Measurements from ENCODE around the gene HOXC10. TPM values are rescaled to one million over a fixed set of nuclear protein-coding genes. Genes with fewer than 3 reads are reported as not detected.

HOXC10 gene
- total and polyA plus RNA-seq, 2 experiments from 2014 or later: not detected

DNA sequence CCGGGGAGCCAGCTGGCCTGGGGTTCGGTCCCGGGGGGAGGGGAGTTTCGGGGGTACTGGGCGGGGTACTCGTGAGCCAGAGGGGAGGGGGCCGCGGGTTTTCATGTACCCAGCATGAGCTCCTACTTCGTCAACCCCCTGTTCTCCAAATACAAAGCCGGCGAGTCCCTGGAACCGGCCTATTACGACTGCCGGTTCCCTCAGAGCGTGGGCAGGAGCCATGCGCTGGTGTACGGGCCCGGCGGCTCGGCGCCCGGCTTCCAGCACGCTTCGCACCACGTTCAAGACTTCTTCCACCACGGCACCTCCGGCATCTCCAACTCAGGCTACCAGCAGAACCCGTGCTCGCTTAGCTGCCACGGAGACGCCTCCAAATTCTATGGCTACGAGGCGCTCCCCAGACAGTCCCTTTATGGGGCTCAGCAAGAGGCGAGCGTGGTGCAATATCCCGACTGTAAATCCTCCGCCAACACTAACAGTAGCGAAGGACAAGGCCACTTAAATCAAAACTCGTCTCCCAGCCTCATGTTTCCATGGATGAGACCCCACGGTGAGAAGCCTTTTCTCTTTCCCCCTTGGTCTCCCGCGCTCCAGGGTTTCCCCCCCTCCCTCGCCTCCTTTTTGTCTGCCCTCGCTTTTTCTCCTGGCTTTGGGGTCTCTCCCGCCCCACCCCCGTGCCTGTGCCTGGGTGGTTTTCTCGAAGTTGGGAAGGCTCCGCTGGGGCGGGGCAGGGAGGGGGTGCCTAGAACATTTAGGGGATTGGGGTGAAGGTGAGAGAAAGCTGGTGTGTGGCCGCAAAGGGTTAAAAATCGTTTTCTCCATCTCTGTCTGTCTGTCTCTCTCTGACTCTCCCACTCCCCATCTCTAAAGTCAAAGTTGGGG, 24.5 kb downstream of the HOXC10 start:
- Mint-ChIP-seq H3K36me3 (ENCODE audit: low read depth) (no peaks in the 10 kb centered on the region), H3K27ac (no peak overlapping the region), H3K4me3 (peak overlapping the region; percentile 44; the same call in 2 of the 3 replicates), H3K4me1 (peaks cover 27% of the 10 kb centered on the region), H3K27me3 (ENCODE audit: insufficient read depth, low read depth, poor library complexity) (peaks cover 99% of the 10 kb centered on the region), H3K9me3 (no peaks in the 10 kb centered on the region; the same call in 2 of the 3 replicates)
- Histone ChIP-seq H2AFZ (no peak overlapping the region), H3K36me3 (ENCODE audit: insufficient read depth) (no peaks in the 10 kb centered on the region), H3K4me3 (0 out of 2 replicates have a peak overlapping the region, but pooled peaks have one; percentile 28), H3F3A (replicated peaks; ENCODE audit: low read depth) (peaks cover 32% of the 10 kb centered on the region), H3K4me1 (ENCODE audit: insufficient read depth) (peaks cover 42% of the 10 kb centered on the region), H3K27me3 (ENCODE audit: insufficient read depth) (peaks cover 100% of the 10 kb centered on the region), H3K79me2 (replicated peaks; ENCODE audit: insufficient read depth) (no peaks in the 10 kb centered on the region), H3K9me2 (ENCODE audit: insufficient read depth) (no peaks in the 10 kb centered on the region), H3K27ac (ENCODE audit: low read depth) (no peak overlapping the region), H3K4me2 (peak overlapping the region; percentile 67), H4K20me1 (replicated peaks; ENCODE audit: insufficient read depth) (peaks cover 20% of the 10 kb centered on the region)
- DNase-seq (ENCODE audit: low spot score): no peak
- TF ChIP-seq EZH2phosphoT487 (IDR thresholded peaks at IDR 0.05; ENCODE audit: unreplicated experiment): peak; percentile 95
- no peak for TF ChIP-seq NANOG (IDR thresholded peaks at IDR 0.05; ENCODE audit: borderline replicate concordance)
- TF ChIP-seq, protein P1, sequence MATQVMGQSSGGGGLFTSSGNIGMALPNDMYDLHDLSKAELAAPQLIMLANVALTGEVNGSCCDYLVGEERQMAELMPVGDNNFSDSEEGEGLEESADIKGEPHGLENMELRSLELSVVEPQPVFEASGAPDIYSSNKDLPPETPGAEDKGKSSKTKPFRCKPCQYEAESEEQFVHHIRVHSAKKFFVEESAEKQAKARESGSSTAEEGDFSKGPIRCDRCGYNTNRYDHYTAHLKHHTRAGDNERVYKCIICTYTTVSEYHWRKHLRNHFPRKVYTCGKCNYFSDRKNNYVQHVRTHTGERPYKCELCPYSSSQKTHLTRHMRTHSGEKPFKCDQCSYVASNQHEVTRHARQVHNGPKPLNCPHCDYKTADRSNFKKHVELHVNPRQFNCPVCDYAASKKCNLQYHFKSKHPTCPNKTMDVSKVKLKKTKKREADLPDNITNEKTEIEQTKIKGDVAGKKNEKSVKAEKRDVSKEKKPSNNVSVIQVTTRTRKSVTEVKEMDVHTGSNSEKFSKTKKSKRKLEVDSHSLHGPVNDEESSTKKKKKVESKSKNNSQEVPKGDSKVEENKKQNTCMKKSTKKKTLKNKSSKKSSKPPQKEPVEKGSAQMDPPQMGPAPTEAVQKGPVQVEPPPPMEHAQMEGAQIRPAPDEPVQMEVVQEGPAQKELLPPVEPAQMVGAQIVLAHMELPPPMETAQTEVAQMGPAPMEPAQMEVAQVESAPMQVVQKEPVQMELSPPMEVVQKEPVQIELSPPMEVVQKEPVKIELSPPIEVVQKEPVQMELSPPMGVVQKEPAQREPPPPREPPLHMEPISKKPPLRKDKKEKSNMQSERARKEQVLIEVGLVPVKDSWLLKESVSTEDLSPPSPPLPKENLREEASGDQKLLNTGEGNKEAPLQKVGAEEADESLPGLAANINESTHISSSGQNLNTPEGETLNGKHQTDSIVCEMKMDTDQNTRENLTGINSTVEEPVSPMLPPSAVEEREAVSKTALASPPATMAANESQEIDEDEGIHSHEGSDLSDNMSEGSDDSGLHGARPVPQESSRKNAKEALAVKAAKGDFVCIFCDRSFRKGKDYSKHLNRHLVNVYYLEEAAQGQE (IDR thresholded peaks at IDR 0.05; ENCODE audit: unreplicated experiment): no peak
- TF ChIP-seq ZNF331 (CRISPR knock-in tag; IDR thresholded peaks at IDR 0.05; ENCODE audit: low read depth): no peak
- TF ChIP-seq, protein P2, sequence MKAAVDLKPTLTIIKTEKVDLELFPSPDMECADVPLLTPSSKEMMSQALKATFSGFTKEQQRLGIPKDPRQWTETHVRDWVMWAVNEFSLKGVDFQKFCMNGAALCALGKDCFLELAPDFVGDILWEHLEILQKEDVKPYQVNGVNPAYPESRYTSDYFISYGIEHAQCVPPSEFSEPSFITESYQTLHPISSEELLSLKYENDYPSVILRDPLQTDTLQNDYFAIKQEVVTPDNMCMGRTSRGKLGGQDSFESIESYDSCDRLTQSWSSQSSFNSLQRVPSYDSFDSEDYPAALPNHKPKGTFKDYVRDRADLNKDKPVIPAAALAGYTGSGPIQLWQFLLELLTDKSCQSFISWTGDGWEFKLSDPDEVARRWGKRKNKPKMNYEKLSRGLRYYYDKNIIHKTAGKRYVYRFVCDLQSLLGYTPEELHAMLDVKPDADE (IDR thresholded peaks at IDR 0.05): no peak
- TF ChIP-seq, protein P3, sequence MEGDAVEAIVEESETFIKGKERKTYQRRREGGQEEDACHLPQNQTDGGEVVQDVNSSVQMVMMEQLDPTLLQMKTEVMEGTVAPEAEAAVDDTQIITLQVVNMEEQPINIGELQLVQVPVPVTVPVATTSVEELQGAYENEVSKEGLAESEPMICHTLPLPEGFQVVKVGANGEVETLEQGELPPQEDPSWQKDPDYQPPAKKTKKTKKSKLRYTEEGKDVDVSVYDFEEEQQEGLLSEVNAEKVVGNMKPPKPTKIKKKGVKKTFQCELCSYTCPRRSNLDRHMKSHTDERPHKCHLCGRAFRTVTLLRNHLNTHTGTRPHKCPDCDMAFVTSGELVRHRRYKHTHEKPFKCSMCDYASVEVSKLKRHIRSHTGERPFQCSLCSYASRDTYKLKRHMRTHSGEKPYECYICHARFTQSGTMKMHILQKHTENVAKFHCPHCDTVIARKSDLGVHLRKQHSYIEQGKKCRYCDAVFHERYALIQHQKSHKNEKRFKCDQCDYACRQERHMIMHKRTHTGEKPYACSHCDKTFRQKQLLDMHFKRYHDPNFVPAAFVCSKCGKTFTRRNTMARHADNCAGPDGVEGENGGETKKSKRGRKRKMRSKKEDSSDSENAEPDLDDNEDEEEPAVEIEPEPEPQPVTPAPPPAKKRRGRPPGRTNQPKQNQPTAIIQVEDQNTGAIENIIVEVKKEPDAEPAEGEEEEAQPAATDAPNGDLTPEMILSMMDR (conservative IDR thresholded peaks at IDR 0.05; ENCODE audit: low read depth in 2 of 2): no peak
- TF ChIP-seq POLR2AphosphoS5 (IDR thresholded peaks at IDR 0.05; ENCODE audit: low read depth): no peak
- peak; percentile 99 for TF ChIP-seq EZH2 (IDR thresholded peaks at IDR 0.05; ENCODE audit: low read depth, unreplicated experiment)
- peak; percentile 2; the same call in 1 of the 3 replicates for ATAC-seq

Data from GM23338 (cell line).